Vagina (tissue), 2 donors: ENCODE results near the gene KCNQ4. TPM values are rescaled to one million over a fixed set of nuclear protein-coding genes. Genes with fewer than 3 reads are reported as not detected.

Experiments used
- DNase-seq, 2 donors: peaks; one replicate each; pipeline ENCODE4 v3.0.0-alpha.2; 2017; ENCODE audit errors: extremely low spot score in 2 of 2
- H3K27ac ChIP-seq: fragments of 200-600 bp; sonication (generic); one replicate; pipeline ENCODE4 v1.5.1; 2019
- H3K27me3 ChIP-seq: fragments of 200-600 bp; sonication (generic); one replicate; pipeline ENCODE4 v1.5.1; 2019
- H3K36me3 ChIP-seq, 2 donors: fragments of 200-600 bp; sonication (generic); one replicate each; pipeline ENCODE4 v1.5.1; 2017 to 2019
- H3K4me1 ChIP-seq: fragments of 200-600 bp; sonication (generic); one replicate; pipeline ENCODE4 v1.5.1; 2019
- H3K4me3 ChIP-seq, 2 donors: fragments of 200-600 bp; sonication (generic); 1 replicate in 1 of 2; 2 replicates in 1 of 2; pipeline ENCODE4 v1.5.1; 2016 to 2019
- H3K9me3 ChIP-seq: fragments of 200-600 bp; sonication (generic); one replicate; pipeline ENCODE4 v1.5.1; 2019
- CTCF ChIP-seq, 3 experiments: fragments of 450-650 bp in 2 of 3; fragments of 200-600 bp in 1 of 3; sonication (generic) in 1 of 3; IDR thresholded peaks; one replicate each; pipeline ENCODE4 v1.5.1; 2017 to 2019; ENCODE audit warnings: antibody characterized with exemption in 3 of 3, mild to moderate bottlenecking in 2 of 3, moderate library complexity in 2 of 3
- POLR2A ChIP-seq, 2 donors: fragments of 450-650 bp; IDR thresholded peaks; one replicate each; pipeline ENCODE4 v1.6.1; 2017; ENCODE audit warnings: antibody characterized with exemption in 2 of 2, mild to moderate bottlenecking in 2 of 2, moderate library complexity in 2 of 2
- POLR2AphosphoS5 ChIP-seq, 2 donors: sonication (generic); formaldehyde crosslinking; IDR thresholded peaks; one replicate each; pipeline ENCODE4 v1.9.0; 2017; ENCODE audit warnings: antibody characterized with exemption in 2 of 2, mild to moderate bottlenecking in 2 of 2, low read depth in 1 of 2; ENCODE audit not compliant: insufficient read depth in 1 of 2
- intact Hi-C: fragments of 100-400 bp; cut with DNase I; formaldehyde crosslinking; loops from one replicate; pipeline ENCODE4 v1.15.1; 2023
- total RNA-seq: library from RNA; depleted of rRNA; stranded (reverse); fragments of >200 nt; gene quantifications from one replicate; pipeline ENCODE4 v1.2.3, GENCODE V29; 2016

KCNQ4 gene
- total RNA-seq, 1 donor from 2014 or later, result 2.0 TPM

GRCh38 chr1:40740039-40740996 lies 43.3 kb upstream of the KCNQ4 start:
- no peak for TF ChIP-seq CTCF (IDR thresholded peaks at IDR 0.05)
- Histone ChIP-seq H3K36me3 (peaks cover 0 to 21% of the 10 kb centered on the region in 2 donors), H3K27me3 (no peaks in the 10 kb centered on the region), H3K9me3 (no peaks in the 10 kb centered on the region), H3K4me1 (peaks cover 41% of the 10 kb centered on the region), H3K27ac (peak overlapping the region; percentile 18), H3K4me3 (no peak overlapping the region)
- intact Hi-C loops, result no loop called here
- no peak for DNase-seq

GRCh38 chr1:40740997-40741736 lies 42.4 kb upstream of the KCNQ4 start:
- H3K27ac ChIP-seq, result no peak overlapping the region
- intact Hi-C loops, result no loop called here
- H3K4me3 ChIP-seq, result no peak overlapping the region
- TF ChIP-seq POLR2AphosphoS5 (IDR thresholded peaks at IDR 0.05; ENCODE audit: insufficient read depth in 1 of 2, low read depth in 1 of 2) (no peak), POLR2A (IDR thresholded peaks at IDR 0.05) (no peak), CTCF (IDR thresholded peaks at IDR 0.05) (no peak)
- DNase-seq, result no peak
- H3K9me3 ChIP-seq, result no peaks in the 10 kb centered on the region
- no peaks in the 10 kb centered on the region for H3K27me3 ChIP-seq
- peaks cover 0 to 21% of the 10 kb centered on the region in 2 donors for H3K36me3 ChIP-seq
- H3K4me1 ChIP-seq, result peaks cover 39% of the 10 kb centered on the region

GRCh38 chr1:40742363-40743061 lies 41.1 kb upstream of the KCNQ4 start:
- DNase-seq, result no peak
- intact Hi-C loops, result no loop called here
- no peaks in the 10 kb centered on the region for H3K9me3 ChIP-seq
- H3K4me1 ChIP-seq, result peaks cover 32% of the 10 kb centered on the region
- no peaks in the 10 kb centered on the region for H3K27me3 ChIP-seq
- peaks cover 0 to 25% of the 10 kb centered on the region in 2 donors for H3K36me3 ChIP-seq
- TF ChIP-seq POLR2A (IDR thresholded peaks at IDR 0.05) (no peak), POLR2AphosphoS5 (IDR thresholded peaks at IDR 0.05; ENCODE audit: insufficient read depth in 1 of 2, low read depth in 1 of 2) (no peak), CTCF (IDR thresholded peaks at IDR 0.05) (no peak)
- no peak overlapping the region for H3K27ac ChIP-seq
- H3K4me3 ChIP-seq, result no peak overlapping the region

- intact Hi-C loops, result no loop called here
- Histone ChIP-seq H3K4me3 (no peak overlapping the region), H3K36me3 (peaks cover 0 to 31% of the 10 kb centered on the region in 2 donors), H3K4me1 (peaks cover 28% of the 10 kb centered on the region), H3K27ac (no peak overlapping the region), H3K27me3 (no peaks in the 10 kb centered on the region), H3K9me3 (no peaks in the 10 kb centered on the region)
- TF ChIP-seq POLR2AphosphoS5 (IDR thresholded peaks at IDR 0.05; ENCODE audit: insufficient read depth in 1 of 2, low read depth in 1 of 2), result no peak
- TF ChIP-seq CTCF (IDR thresholded peaks at IDR 0.05), result no peak
- TF ChIP-seq POLR2A (IDR thresholded peaks at IDR 0.05), result no peak
- no peak for DNase-seq
Measured at GRCh38 chr1:40743452-40743851, 40.1 kb upstream of the KCNQ4 start.
